NCI-H345 (cell line): ENCODE results near the gene CCDC136.

ENCODE experiments used
- DNase-seq: peaks from one replicate; lab custom pipeline; 2025; lab: John Stamatoyannopoulos, UW

Gene CCDC136

GRCh38 chr7:128805225-128805624 is 13.5 kb downstream of the CCDC136 start:
- no peak for DNase-seq

- DNase-seq: no peak
Measured at GRCh38 chr7:128807191-128807590, 15.4 kb downstream of the CCDC136 start.

GRCh38 chr7:128809363-128809762 is 17.6 kb downstream of the CCDC136 start:
- DNase-seq: no peak

DNA sequence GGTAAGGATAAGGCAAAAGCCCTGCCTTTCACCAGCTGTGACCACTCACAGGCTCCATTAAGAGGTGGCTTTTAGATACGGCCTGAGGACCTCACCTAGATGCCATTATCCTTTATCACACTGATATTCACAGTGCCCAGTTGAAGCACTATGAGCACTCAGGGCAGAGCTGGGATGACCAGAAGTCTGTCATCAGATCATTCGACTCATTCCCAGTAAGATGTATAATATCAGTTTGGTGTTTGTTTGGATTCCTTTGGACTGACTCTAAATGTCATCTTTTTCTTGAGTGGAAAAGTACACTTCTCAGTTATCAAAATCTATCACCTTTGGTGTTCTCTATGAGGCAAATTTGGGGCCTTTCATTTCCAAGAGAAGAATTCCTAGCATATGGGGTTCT is 18.7 kb downstream of the CCDC136 start:
- no peak for DNase-seq

DNA sequence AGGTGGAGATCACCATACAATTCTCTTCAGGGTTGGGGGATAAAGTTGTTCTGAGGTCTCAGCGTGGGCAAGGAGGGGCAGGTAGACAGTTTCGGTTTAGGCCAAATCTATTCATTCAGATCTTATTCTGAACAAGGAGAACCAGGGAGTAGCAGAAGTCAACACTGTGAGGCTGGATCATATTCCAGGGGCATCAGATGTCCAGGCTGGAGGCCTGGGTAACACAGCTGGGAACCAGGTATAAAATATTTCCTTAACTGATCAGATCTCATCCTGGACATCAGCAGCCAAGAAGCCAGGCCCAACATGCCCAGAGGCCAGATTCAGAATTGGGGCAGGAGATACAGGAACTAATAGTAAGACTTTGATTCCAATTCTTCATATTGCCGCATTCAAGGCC is 19.2 kb downstream of the CCDC136 start:
- DNase-seq: no peak

GRCh38 chr7:128811631-128812430 is 20.1 kb downstream of the CCDC136 start:
- peak; percentile 77 for DNase-seq

DNA sequence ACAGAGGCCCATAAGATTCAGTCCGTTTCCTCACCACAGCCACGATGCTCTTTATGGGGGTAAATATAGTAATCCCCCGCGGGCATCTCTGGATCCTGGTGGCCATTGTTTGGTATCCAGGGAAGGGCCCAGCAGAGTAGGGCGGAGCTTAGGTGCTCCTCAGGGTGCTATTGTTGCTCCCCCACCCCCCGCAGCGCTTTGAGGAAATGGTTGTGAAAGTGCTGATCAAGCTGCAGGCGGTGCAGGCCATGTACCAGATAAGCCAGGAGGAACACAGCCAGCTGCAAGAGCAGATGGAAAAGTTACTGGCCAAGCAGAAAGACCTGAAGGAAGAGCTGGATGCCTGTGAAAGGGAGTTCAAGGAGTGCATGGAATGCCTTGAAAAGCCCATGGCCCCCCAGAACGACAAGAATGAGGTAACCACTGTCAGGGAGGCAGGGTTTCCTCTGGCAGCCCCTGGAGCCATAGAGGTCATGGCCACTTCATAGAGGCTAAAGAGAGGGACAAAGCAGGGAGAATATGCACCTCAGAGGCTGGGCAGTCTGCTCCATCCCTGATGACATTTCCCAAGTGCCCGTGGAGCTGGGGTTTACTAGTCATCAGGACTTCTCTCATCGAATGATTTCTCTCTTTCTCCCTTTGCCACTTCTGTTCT is 20.9 kb downstream of the CCDC136 start:
- DNase-seq: peak; percentile 96

DNA sequence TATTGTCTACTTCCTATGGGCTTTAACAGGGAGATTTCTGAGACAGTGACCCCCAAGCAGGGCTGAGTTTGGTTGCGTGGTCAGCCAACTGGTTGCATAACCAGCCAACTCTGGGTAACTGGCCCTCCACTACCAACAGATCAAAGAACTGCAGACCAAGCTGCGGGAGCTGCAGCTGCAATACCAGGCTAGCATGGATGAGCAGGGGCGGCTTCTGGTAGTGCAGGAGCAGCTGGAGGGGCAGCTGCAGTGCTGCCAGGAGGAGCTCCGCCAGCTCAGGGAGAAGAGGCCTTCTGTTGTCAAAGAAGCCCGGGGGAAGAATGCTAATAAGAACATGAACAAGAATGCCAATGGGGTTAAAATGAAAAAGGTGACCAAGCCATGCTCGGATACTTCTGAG is 22.7 kb downstream of the CCDC136 start:
- DNase-seq: no peak

- no peak for DNase-seq
Measured at GRCh38 chr7:128815289-128815942, 23.6 kb downstream of the CCDC136 start.

DNA sequence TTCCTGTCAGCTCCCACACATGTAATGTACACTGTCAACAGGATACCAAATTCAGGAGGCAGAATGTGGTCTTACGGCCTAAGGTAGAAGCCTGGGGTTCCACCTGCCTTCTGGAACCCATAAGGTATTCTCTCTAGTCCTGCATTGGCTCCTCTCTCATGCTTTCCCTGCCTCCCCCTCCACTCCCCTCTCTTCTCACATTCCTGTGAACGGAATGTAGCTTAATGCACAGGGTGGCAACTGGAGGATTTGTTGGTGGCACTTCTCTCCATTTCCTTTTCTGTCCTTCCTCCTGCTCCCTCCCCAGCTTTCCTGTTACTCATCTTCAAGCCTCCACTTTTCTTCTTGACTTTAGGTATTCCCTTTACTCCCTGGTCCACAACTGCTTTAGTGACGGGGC is 26.9 kb downstream of the CCDC136 start:
- DNase-seq: no peak

DNA sequence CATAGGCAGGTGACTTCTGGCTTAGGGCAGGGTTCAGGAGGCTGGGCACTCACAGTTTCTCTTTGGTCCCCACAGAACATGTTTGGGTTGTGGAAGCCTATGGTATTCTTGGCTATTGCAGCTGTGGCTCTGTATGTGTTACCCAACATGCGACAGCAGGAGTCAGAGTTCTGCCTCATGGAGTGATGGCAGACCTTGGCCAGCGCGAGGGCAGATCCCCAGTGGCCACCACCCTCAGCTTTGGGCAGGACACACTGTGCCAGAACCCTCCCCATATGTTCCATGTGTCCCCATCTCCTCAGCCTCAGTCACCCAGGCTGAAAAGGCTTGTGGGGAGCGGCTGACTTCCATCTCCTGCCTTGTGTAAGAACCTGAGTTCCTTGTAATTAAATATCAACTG is 30.0 kb downstream of the CCDC136 start:
- no peak for DNase-seq

DNA sequence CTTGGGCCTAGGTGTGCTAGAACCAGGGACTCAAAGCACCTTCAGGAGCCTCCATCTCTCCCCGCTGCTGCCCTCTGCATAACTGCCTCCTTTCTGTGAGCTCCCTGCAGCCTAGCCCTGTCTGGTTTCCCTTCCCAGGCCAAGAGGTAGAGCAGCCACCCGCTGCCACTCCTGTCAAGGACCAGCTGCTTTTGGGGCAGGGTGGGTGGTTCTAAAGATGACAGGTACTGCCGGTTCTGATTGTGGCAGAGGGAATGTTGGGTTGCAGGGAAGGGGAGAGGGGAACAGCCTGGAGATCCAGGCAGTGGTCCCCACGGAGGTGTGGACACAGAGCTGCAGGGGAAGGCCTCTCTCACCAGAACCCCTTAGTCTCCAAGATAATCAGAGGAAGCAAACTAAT is 34.7 kb downstream of the CCDC136 start:
- DNase-seq: no peak

GRCh38 chr7:128826916-128827247 is 35.1 kb downstream of the CCDC136 start:
- no peak for DNase-seq

DNA sequence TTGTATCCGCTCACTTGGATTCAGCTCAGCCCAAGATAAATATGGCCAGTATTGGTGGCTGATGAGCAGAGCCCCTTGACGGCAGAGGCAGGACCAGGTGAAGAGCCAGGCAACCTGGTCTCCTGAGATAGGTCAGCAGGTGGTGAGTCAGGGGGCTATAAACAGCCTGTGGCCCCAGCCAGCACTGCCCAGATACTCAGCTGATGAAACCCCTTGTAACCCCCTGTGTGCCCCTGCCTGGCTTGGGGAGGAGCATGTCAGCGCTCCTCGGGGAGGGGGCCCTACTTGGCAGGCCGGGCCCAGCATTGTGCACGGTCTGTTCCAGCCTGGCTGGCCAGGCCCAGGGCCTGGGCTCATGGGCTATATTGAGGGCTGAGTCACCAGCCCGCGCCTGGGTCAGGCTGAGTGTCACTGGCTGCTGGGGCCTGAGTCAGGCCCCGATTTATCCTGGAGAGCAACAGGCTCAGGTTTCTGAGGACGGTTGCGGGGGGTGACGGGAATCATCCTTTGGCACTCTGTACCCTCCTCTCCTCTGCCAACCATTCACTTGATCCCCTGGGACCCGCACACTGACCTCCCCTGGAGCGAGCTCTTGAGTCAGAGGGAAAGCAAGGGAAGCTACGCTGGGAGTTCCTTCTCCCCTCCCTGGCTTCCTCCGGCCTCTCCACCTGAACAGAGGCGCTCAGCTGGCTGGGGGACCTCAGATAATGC is 35.6 kb downstream of the CCDC136 start:
- DNase-seq: no peak

- no peak for DNase-seq
Measured at GRCh38 chr7:128827971-128828711, 36.4 kb downstream of the CCDC136 start.

GRCh38 chr7:128829391-128830166 is 37.8 kb downstream of the CCDC136 start:
- no peak for DNase-seq

DNA sequence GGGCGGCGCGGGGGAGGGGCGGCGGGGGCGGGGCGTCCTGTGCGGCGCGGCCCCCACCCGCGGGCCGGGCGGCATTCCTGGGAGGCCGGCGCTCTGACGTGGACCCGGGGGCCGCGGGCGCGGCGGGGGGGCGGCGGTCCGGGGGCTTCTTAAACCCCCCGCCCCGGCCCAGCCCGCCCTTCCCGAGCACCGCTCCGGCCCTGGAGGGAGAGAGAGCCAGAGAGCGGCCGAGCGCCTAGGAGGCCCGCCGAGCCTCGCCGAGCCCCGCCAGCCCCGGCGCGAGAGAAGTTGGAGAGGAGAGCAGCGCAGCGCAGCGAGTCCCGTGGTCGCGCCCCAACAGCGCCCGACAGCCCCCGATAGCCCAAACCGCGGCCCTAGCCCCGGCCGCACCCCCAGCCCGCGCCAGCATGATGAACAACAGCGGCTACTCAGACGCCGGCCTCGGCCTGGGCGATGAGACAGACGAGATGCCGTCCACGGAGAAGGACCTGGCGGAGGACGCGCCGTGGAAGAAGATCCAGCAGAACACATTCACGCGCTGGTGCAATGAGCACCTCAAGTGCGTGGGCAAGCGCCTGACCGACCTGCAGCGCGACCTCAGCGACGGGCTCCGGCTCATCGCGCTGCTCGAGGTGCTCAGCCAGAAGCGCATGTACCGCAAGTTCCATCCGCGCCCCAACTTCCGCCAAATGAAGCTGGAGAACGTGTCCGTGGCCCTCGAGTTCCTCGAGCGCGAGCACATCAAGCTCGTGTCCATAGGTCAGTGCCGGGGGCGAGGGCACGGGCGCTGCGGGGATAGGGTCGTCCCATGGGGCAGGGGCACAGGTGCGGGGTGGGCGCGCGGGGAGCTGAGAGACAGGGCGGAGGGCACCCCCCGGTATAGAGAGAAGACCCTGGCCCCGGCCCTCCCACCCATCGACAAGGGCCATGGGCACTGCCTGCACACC is 38.7 kb downstream of the CCDC136 start, which contains the start of gene FLNC:
Gene FLNC (plus strand): TSS at position 176 of the 947 bp plus-strand sequence. CDS start 232 bp downstream, at position 408.
- no peak for DNase-seq

DNA sequence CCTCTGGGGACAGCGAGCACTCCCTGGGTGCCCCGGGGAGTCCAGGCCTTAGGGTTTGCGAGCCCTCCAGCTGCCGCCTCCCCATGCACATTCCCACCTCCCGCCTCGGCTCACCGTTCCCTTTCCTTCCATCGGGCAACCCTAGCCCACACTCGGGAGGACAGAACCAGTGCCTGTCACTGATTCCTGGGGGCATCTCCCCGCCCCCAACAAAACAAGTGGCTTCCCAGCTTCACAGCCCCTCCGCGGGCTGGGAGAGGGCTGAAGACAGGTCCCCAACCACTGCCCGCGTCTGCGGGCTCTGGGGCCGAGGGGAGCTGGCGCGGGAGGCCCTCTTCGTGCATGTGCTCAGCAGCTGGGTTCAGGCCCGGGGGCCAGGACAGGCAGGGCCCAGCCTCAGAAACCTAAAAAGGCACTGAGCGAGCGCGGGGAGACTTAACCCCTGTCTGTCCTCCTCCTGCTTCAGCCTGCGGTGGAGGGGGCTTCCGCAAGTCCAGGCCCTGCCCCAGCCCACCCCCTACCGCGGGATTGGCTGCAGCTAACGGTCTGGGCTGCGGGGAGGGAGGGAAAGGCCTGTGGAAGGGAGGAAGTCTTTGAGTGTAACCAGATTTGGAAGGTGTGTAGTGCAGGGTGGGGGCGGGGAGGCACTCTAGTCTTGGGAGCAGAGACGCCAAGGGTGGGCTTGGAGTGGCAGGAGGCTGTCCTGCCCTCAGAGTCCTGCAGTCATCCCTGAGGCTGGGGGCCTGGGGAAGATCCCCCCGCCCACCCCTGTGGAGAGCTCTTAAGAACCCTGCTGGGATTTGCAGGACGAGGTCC is 39.6 kb downstream of the CCDC136 start:
- DNase-seq: no peak
